Measurements from ENCODE around the gene SCO1. TPM values are rescaled to one million over a fixed set of nuclear protein-coding genes. Genes with fewer than 3 reads are reported as not detected.

SCO1 gene
- total RNA-seq, result 26.8 TPM
- 10 to 100 TPM; 22.2 to 25.9 (median 24.2) TPM for polyA plus RNA-seq (ENCODE audit: insufficient read depth in 1 of 8, insufficient read length in 8 of 8, low replicate concordance in 1 of 8)
- long read RNA-seq, donor 1, full-length matches to known transcripts, result 2 of 2 reads
- long read RNA-seq, donor 1, partial matches to known transcripts, result 0 of 2 reads
- long read RNA-seq, donor 1, other reads (novel, unspliced or antisense), result 0 of 2 reads
- long read RNA-seq, donor 2, full-length matches to known transcripts, result 1 of 1 reads
- long read RNA-seq, donor 2, partial matches to known transcripts, result 0 of 1 reads
- long read RNA-seq, donor 2, other reads (novel, unspliced or antisense), result 0 of 1 reads
- long read RNA-seq, donor 3, full-length matches to known transcripts, result 9 of 19 reads
- long read RNA-seq, donor 3, partial matches to known transcripts, result 5 of 19 reads
- long read RNA-seq, donor 3, other reads (novel, unspliced or antisense), result 5 of 19 reads
- long read RNA-seq, donor 4, full-length matches to known transcripts, result 11 of 11 reads
- long read RNA-seq, donor 4, partial matches to known transcripts, result 0 of 11 reads
- long read RNA-seq, donor 4, other reads (novel, unspliced or antisense), result 0 of 11 reads
- long read RNA-seq, donor 5, full-length matches to known transcripts, result 23 of 23 reads
- long read RNA-seq, donor 5, partial matches to known transcripts, result 0 of 23 reads
- long read RNA-seq, donor 5, other reads (novel, unspliced or antisense), result 0 of 23 reads
- long read RNA-seq, donor 6, full-length matches to known transcripts, result 15 of 15 reads
- long read RNA-seq, donor 6, partial matches to known transcripts, result 0 of 15 reads
- long read RNA-seq, donor 6, other reads (novel, unspliced or antisense), result 0 of 15 reads
- long read RNA-seq, donor 7, full-length matches to known transcripts, result 5 of 5 reads
- long read RNA-seq, donor 7, partial matches to known transcripts, result 0 of 5 reads
- long read RNA-seq, donor 7, other reads (novel, unspliced or antisense), result 0 of 5 reads
- long read RNA-seq, donor 8, full-length matches to known transcripts, result 6 of 6 reads
- long read RNA-seq, donor 8, partial matches to known transcripts, result 0 of 6 reads
- long read RNA-seq, donor 8, other reads (novel, unspliced or antisense), result 0 of 6 reads
- long read RNA-seq, donor 9, full-length matches to known transcripts, result 4 of 4 reads
- long read RNA-seq, donor 9, partial matches to known transcripts, result 0 of 4 reads
- long read RNA-seq, donor 9, other reads (novel, unspliced or antisense), result 0 of 4 reads
- long read RNA-seq, donor 10, full-length matches to known transcripts, result 12 of 12 reads
- long read RNA-seq, donor 10, partial matches to known transcripts, result 0 of 12 reads
- long read RNA-seq, donor 10, other reads (novel, unspliced or antisense), result 0 of 12 reads
- long read RNA-seq, donor 11, full-length matches to known transcripts, result 6 of 6 reads
- long read RNA-seq, donor 11, partial matches to known transcripts, result 0 of 6 reads
- long read RNA-seq, donor 11, other reads (novel, unspliced or antisense), result 0 of 6 reads

DNA sequence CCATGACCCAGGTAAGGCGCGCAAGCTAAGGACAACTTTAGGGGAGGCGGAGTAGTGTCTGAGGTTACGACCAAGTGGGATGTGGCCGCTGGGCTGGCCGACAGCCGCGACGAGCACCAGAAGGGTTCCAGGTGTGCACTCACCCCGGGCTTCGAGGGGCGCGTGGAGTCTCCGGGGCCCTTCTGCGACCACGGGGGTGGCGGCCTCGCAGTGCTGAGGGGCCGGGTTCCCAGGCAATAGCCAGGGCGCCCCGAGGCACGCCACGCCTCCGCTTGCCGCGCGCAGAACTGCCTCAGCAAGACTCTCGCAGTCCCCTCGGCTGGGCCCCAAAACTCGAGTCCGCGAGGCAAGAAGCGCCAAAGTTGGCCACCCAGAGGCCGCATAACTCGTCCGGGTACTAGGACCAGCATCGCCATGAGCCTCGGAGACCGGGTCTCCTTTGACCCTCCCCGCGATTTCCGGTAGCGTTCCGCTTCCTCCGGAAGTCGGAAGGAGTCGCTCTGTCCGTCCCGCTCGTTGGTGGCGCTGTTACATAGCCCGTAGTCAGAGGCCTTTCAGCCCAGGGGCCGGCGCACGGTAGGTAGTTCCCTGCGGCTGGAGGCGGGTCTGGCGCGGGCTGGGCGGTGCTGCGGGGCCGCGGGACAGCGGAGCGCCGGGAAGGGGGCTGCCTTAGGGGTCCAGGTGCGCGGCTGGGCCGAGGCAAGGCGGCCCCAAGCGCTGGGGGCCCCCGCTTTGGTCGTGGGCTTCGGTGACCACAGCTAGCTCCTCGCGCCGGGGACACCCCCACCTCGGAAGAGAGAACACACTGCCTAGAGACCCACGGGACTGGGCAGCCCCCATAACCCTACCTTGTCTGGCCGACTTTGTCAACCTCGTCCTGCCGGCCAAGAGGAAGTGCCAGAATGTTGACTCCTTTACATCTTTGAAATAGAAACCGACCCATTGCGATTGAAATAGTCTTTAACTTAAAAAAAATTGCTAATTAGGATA lies at the start of gene SCO1, which contains the start of gene ADPRM:
TSS of gene SCO1 (minus strand) at position 442 of the 990 bp plus-strand sequence. CDS start at position 416, 26 bp downstream.
TSS of gene ADPRM (plus strand) at position 503 of the 990 bp plus-strand sequence. CDS start 7,333 bp downstream, outside the sequence.
- DNase-seq, result peak; percentile 99
- Histone ChIP-seq H3K27ac (ENCODE audit: low read length) (peak within 1 kb of the TSS; percentile 93), H3K36me3 (ENCODE audit: control insufficient read depth, insufficient read depth, low read length) (peaks cover 17% of the 10 kb centered on the region), H3K4me3 (ENCODE audit: low read length) (peak within 1 kb of the TSS; percentile 97), H3K27me3 (ENCODE audit: control insufficient read depth, insufficient read depth, low read length) (no peaks in the 10 kb centered on the region), H3K4me1 (ENCODE audit: control insufficient read depth, insufficient read depth, low read length) (peaks cover 9% of the 10 kb centered on the region), H3K9me3 (replicated peaks; ENCODE audit: control insufficient read depth, low read depth, low read length) (no peaks in the 10 kb centered on the region)
- under 1% methylated on average over 77 of the region's 84 CpGs for WGBS (ENCODE audit: insufficient coverage)

DNA sequence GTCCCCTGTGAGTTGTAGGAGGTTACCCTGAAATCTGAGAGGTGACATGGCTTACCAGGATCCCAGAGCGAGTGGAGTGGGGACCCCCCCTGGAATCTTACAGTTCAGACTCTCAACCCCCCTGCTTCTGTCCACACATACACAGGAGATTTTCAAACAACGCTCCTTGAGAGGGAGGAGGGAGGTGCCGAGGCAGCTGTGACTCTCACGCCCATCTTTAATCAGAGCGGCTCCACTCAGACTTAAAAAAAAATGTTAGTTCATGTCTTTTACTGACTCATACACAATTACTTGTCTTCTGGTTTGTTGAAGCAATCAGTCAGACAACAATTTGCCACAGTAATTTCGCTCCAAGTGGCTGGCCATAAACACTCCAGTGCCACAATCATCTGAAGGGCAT lies 47.9 kb upstream of the SCO1 start:
- WGBS (ENCODE audit: insufficient coverage), result no CpG with 5 or more reads among the region's 6 CpGs
- no peak overlapping the region for H3K27ac ChIP-seq (ENCODE audit: low read length)

DNA sequence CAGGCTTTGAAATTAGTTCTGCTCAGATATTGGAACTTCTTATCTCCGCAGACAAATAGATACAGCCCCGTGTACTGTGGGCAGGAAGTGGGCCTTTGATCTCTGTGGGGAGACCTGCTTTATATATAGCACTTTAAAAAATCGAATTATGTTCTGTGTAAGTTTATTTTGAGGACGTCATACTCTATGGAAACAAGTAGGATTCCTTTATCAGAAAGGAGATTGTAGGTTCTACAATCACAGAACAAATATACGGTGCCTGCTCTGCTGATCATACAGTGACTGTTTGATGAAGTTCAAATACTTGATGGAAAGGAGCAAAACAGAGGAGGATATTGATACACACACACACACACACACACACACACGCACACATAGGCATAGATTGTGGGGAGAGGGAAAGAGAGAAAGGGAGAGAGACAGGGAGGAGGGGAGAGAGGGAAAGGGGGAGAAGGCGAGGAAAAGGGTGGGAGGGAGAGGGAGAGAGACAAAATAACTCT lies 47.2 kb upstream of the SCO1 start:
- DNase-seq, result no peak
- Histone ChIP-seq H3K27ac (ENCODE audit: low read length) (no peak overlapping the region), H3K4me1 (ENCODE audit: control insufficient read depth, insufficient read depth, low read length) (peaks cover 5% of the 10 kb centered on the region), H3K9me3 (replicated peaks; ENCODE audit: control insufficient read depth, low read depth, low read length) (no peaks in the 10 kb centered on the region), H3K36me3 (ENCODE audit: control insufficient read depth, insufficient read depth, low read length) (no peaks in the 10 kb centered on the region), H3K4me3 (ENCODE audit: low read length) (no peak overlapping the region), H3K27me3 (ENCODE audit: control insufficient read depth, insufficient read depth, low read length) (no peaks in the 10 kb centered on the region)
- 83% methylated on average over 1 of the region's 7 CpGs for WGBS (ENCODE audit: insufficient coverage)

More for the DNA sequence above, 47.9 kb upstream of the SCO1 start:
- H3K36me3 ChIP-seq (ENCODE audit: control insufficient read depth, insufficient read depth, low read length), result no peaks in the 10 kb centered on the region
- no peak for DNase-seq
- H3K4me1 ChIP-seq (ENCODE audit: control insufficient read depth, insufficient read depth, low read length), result peaks cover 5% of the 10 kb centered on the region
- H3K4me3 ChIP-seq (ENCODE audit: low read length), result no peak overlapping the region
- no peaks in the 10 kb centered on the region for H3K9me3 ChIP-seq (replicated peaks; ENCODE audit: control insufficient read depth, low read depth, low read length)
- H3K27me3 ChIP-seq (ENCODE audit: control insufficient read depth, insufficient read depth, low read length), result no peaks in the 10 kb centered on the region

DNA sequence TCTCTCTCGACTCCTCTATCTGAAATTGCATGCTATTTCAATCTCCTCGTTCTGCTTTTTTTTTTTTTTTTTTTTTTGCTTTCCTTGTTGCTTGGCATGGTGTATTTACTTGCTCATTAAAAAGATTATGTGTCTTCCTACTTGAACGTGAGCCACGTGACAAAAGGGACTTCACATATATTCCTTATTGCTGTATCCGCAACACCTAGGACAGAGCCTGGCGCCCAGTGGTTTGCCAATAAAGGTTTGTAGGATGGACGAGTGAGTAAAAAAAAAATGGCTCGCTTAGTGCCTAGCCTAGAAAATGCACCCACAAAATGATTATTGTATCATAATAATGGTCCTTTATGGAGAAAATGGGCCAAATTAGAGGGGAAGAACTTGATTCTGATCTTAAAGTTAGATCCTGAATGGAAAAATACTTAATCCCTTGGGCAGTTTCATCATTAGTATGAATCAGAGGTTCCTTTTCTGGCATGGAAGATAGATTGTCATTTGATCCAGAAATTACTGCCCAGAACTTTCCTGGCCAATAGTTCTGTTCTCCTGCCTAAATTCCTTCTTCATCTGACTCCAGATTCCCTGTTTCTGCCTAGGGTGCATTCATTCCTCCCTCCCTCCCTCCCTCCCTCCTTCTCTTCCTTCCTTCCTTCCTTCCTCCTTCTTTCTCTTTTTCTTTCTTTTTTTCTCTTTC lies 46.1 kb upstream of the SCO1 start:
- DNase-seq, result peak; percentile 93
- Histone ChIP-seq H3K27me3 (ENCODE audit: control insufficient read depth, insufficient read depth, low read length) (no peaks in the 10 kb centered on the region), H3K4me1 (ENCODE audit: control insufficient read depth, insufficient read depth, low read length) (peaks cover 5% of the 10 kb centered on the region), H3K4me3 (ENCODE audit: low read length) (no peak overlapping the region), H3K27ac (ENCODE audit: low read length) (peak overlapping the region; percentile 59), H3K9me3 (replicated peaks; ENCODE audit: control insufficient read depth, low read depth, low read length) (no peaks in the 10 kb centered on the region), H3K36me3 (ENCODE audit: control insufficient read depth, insufficient read depth, low read length) (no peaks in the 10 kb centered on the region)
- WGBS (ENCODE audit: insufficient coverage), result no CpG with 5 or more reads among the region's 8 CpGs

DNA sequence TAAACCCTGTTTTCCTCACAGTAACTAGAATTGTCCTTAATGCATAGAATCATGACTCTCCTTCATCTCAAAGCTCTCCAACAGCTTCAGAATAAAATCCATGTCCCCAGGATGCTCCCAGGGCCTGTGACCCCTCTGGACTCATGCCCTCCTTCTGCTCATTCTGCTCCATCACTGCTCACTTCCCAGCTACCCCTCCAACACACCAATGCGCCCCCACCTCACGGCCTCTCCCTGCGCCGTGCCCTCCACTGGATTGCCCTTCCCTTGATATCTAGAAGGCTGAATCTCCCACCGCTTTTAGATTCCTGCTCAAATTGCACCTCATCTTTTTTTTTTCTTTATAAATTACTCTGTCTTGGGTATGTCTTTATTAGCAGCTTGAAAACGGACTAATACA lies 45.1 kb upstream of the SCO1 start:
- Histone ChIP-seq H3K27me3 (ENCODE audit: control insufficient read depth, insufficient read depth, low read length) (no peaks in the 10 kb centered on the region), H3K36me3 (ENCODE audit: control insufficient read depth, insufficient read depth, low read length) (no peaks in the 10 kb centered on the region), H3K27ac (ENCODE audit: low read length) (no peak overlapping the region), H3K9me3 (replicated peaks; ENCODE audit: control insufficient read depth, low read depth, low read length) (no peaks in the 10 kb centered on the region), H3K4me3 (ENCODE audit: low read length) (no peak overlapping the region), H3K4me1 (ENCODE audit: control insufficient read depth, insufficient read depth, low read length) (peaks cover 7% of the 10 kb centered on the region)
- WGBS (ENCODE audit: insufficient coverage), result 50% methylated on average over 2 of the region's 6 CpGs
- DNase-seq, result no peak

DNA sequence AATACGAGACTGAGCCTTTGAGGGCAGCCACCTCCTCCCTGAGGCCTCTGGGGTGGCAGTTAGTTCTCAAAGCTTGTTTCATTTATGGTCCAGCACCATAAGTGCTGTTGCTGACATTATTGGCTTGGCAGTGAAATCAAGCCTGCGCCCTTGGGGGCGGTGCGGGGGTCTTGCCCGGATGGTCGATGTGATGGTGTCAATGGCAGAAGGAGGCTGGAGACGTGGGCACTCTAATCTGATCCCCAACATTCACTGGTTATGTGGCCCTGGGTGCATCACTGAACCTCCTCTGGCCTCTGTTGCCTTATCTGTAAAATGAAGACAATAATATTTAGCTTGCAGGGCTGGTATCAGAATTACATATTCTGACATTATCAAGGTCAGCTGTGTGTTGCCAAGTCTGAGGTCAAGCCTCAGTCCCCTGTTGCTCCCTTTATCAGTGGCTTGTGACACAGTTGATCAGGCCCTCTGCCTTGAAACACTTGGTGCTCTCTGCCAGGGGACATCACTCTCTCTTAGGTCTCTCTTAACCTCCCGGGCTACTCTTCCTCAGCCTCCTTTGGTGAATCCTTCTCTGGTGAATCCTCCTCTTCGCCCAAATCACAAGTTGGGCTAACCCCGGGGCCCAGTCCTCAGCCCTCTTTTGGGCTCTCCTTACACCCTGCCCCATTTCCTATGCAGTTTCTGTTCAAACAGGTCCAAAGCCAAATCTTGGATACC lies 44.2 kb upstream of the SCO1 start:
- H3K9me3 ChIP-seq (replicated peaks; ENCODE audit: control insufficient read depth, low read depth, low read length), result no peaks in the 10 kb centered on the region
- no peaks in the 10 kb centered on the region for H3K36me3 ChIP-seq (ENCODE audit: control insufficient read depth, insufficient read depth, low read length)
- no peak overlapping the region for H3K27ac ChIP-seq (ENCODE audit: low read length)
- H3K4me1 ChIP-seq (ENCODE audit: control insufficient read depth, insufficient read depth, low read length), result peaks cover 7% of the 10 kb centered on the region
- H3K4me3 ChIP-seq (ENCODE audit: low read length), result no peak overlapping the region
- 71% methylated on average over 8 of the region's 10 CpGs for WGBS (ENCODE audit: insufficient coverage)
- DNase-seq, result no peak
- no peaks in the 10 kb centered on the region for H3K27me3 ChIP-seq (ENCODE audit: control insufficient read depth, insufficient read depth, low read length)

DNA sequence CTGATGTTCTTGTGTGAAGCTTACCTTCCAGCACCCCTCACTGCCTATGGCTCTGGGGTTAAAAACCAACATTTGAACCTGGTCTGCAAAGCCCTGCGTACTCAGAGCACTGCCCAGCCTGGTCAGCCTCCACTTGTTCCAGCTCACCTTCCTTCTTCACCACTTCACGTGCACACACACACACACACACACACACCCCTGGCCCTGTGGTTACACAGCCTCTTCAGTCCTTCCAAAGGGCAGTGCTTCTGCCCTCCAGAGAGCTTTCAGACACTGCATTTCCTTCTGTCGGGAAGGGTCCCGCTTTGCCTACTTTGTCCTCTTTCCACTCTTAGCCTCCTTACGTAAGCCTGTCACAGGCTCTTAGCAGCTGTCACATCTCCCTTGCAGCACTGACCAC lies 42.1 kb upstream of the SCO1 start:
- H3K4me1 ChIP-seq (ENCODE audit: control insufficient read depth, insufficient read depth, low read length), result peaks cover 7% of the 10 kb centered on the region
- no peaks in the 10 kb centered on the region for H3K36me3 ChIP-seq (ENCODE audit: control insufficient read depth, insufficient read depth, low read length)
- H3K27me3 ChIP-seq (ENCODE audit: control insufficient read depth, insufficient read depth, low read length), result no peaks in the 10 kb centered on the region
- H3K27ac ChIP-seq (ENCODE audit: low read length), result no peak overlapping the region
- no peak overlapping the region for H3K4me3 ChIP-seq (ENCODE audit: low read length)
- WGBS (ENCODE audit: insufficient coverage), result 61% methylated on average over 3 of the region's 5 CpGs
- no peaks in the 10 kb centered on the region for H3K9me3 ChIP-seq (replicated peaks; ENCODE audit: control insufficient read depth, low read depth, low read length)
- no peak for DNase-seq
